HG03066 (cell line): Measurements from ENCODE around the gene ABCA10.
"Not testable (repeated sequence)": the region's sequence is repeated elsewhere in the genome, so short reads cannot be mapped to it uniquely, and the experiment has no call there.

Source experiments
- ATAC-seq: cut with Tn5 transposase; IDR thresholded peaks from one replicate; pipeline ENCODE4 v1.9.1; 2021; ENCODE audit warnings: low read depth; ENCODE audit not compliant: unreplicated experiment

ABCA10 gene

GRCh38 chr17:69228576-69228975 lies at the start of gene ABCA10:
ABCA10 (minus strand) TSS chr17:69228824; CDS start chr17:69225358, 3,466 bp downstream.
- ATAC-seq = no peak

GRCh38 chr17:69276279-69276678 lies 47.7 kb upstream of the ABCA10 start:
- not testable (repeated sequence) for ATAC-seq

GRCh38 chr17:69275751-69276150 lies 47.1 kb upstream of the ABCA10 start:
- ATAC-seq = no peak

GRCh38 chr17:69271023-69271422 lies 42.4 kb upstream of the ABCA10 start:
- ATAC-seq = no peak

- ATAC-seq = no peak
These were observed 40.7 kb upstream of the ABCA10 start for GRCh38 chr17:69269131-69269998.

- ATAC-seq = no peak
These were observed 40.0 kb upstream of the ABCA10 start for GRCh38 chr17:69268543-69269014.

GRCh38 chr17:69267219-69267618 lies 38.6 kb upstream of the ABCA10 start:
- ATAC-seq = no peak

GRCh38 chr17:69265873-69266272 lies 37.2 kb upstream of the ABCA10 start:
- no peak for ATAC-seq

GRCh38 chr17:69254187-69254586 lies 25.6 kb upstream of the ABCA10 start:
- no peak for ATAC-seq

- no peak for ATAC-seq
These were observed 22.0 kb upstream of the ABCA10 start for GRCh38 chr17:69250641-69251040.

GRCh38 chr17:69246726-69247375 lies 18.2 kb upstream of the ABCA10 start:
- ATAC-seq = peak; percentile 72

- no peak for ATAC-seq
These were observed 17.6 kb upstream of the ABCA10 start for GRCh38 chr17:69246202-69246601.

- ATAC-seq = no peak
These were observed 17.0 kb upstream of the ABCA10 start for GRCh38 chr17:69245617-69246016.

GRCh38 chr17:69239611-69240600 lies 11.3 kb upstream of the ABCA10 start:
- ATAC-seq = no peak

- ATAC-seq = no peak
These were observed 8.3 kb upstream of the ABCA10 start for GRCh38 chr17:69236946-69237345.

- ATAC-seq = no peak
These were observed 7.8 kb upstream of the ABCA10 start for GRCh38 chr17:69236464-69236863.

- peak; percentile 83 for ATAC-seq
These were observed 6.9 kb upstream of the ABCA10 start for GRCh38 chr17:69235338-69236058.

- no peak for ATAC-seq
These were observed 4.0 kb upstream of the ABCA10 start for GRCh38 chr17:69232650-69233049.

GRCh38 chr17:69231521-69231920 lies 2.9 kb upstream of the ABCA10 start:
- no peak for ATAC-seq

GRCh38 chr17:69230939-69231338 lies 2.3 kb upstream of the ABCA10 start:
- no peak for ATAC-seq
